Heart left ventricle (tissue), 16 donors: ENCODE measurements around the gene MAGI1. TPM values are rescaled to one million over a fixed set of nuclear protein-coding genes. Genes with fewer than 3 reads are reported as not detected.

Experiments
- ATAC-seq, 4 donors: fragments of 200-7000 bp; cut with Tn5 transposase; one replicate each; pipeline ENCODE4 v1.9.1; 2020 to 2022; ENCODE audit warnings: moderate library complexity in 4 of 4, mild to moderate bottlenecking in 3 of 4, moderate number of reproducible peaks in 1 of 4
- DNase-seq, 5 donors: peaks; one replicate each; pipeline ENCODE4 v3.0.0-alpha.2; 2020
- H3K27ac ChIP-seq, 12 donors: fragments of 200-600 bp; sonication (generic) in 4 of 12; one replicate each; pipeline versions ENCODE4 v1.5.0 to v1.8.0; 2016 to 2022; ENCODE audit warnings: mild to moderate bottlenecking in 2 of 12
- H3K27me3 ChIP-seq, 9 donors: fragments of 200-600 bp; sonication (generic) in 2 of 9; one replicate each; pipeline versions ENCODE4 v1.5.1 to v1.8.0; 2016 to 2022; ENCODE audit warnings: mild to moderate bottlenecking in 3 of 9
- H3K36me3 ChIP-seq, 9 donors: fragments of 200-600 bp; sonication (generic) in 2 of 9; one replicate each; pipeline versions ENCODE4 v1.5.0 to v1.8.0; 2018 to 2022; ENCODE audit warnings: mild to moderate bottlenecking in 2 of 9
- H3K4me1 ChIP-seq, 12 donors: fragments of 200-600 bp; sonication (generic) in 4 of 12; one replicate each; pipeline versions ENCODE4 v1.5.0 to v1.8.0; 2016 to 2022; ENCODE audit warnings: mild to moderate bottlenecking in 3 of 12
- H3K4me3 ChIP-seq, 12 donors: fragments of 200-600 bp; sonication (generic) in 4 of 12; one replicate each; pipeline versions ENCODE4 v1.5.0 to v1.8.0; 2017 to 2022; ENCODE audit warnings: mild to moderate bottlenecking in 9 of 12, moderate library complexity in 4 of 12
- H3K9me3 ChIP-seq, 12 donors: fragments of 200-600 bp; sonication (generic) in 4 of 12; one replicate each; pipeline versions ENCODE4 v1.5.0 to v1.8.0; 2016 to 2022; ENCODE audit warnings: mild to moderate bottlenecking in 1 of 12
- POLR2A ChIP-seq, 2 donors: fragments of 450-650 bp; IDR thresholded peaks; one replicate each; pipeline ENCODE4 v1.6.1; 2017; ENCODE audit warnings: antibody characterized with exemption in 2 of 2, mild to moderate bottlenecking in 2 of 2, moderate library complexity in 2 of 2
- WGBS, 4 donors: extraction: QIAGEN DNeasy Blood & Tissue Kit in 2 of 4; methylation state at CpG; one replicate each; pipeline versions ENCODE4 v1.1.5 to v1.1.7; 2013 to 2018; 5-methylcytosine and 5-hydroxymethylcytosine counted together
- intact Hi-C, 10 donors: fragments of 100-400 bp; cut with DNase I; formaldehyde crosslinking; loops; one replicate each; pipeline versions ENCODE4 v1.11.1 to v1.14.2; 2022
- polyA plus RNA-seq, 2 donors: library from polyadenylated mRNA; stranded (reverse); fragments of 200-250 nt; gene quantifications; one replicate each; pipeline ENCODE4 v1.2.3, GENCODE V29; 2013
- total RNA-seq, 9 donors: library from RNA; depleted of rRNA in 2 of 9; stranded (reverse); fragments of >200 nt in 2 of 9; fragmentation: NEBNext Ultra II Directional in 3 of 9; extraction: Animal tissue kit (Norgen Biotek cat#: 25700) in 3 of 9; gene quantifications; one replicate each; pipeline versions ENCODE4 v1.1.0 to v1.2.4, GENCODE V29; 2016 to 2023
- TF ChIP-seq, protein P1 (sequence below), 12 donors: fragments of 200-600 bp; sonication (generic) in 4 of 12; IDR thresholded peaks; one replicate each; pipeline versions ENCODE4 v1.5.0 to v1.8.0; 2018 to 2022; ENCODE audit warnings: antibody characterized with exemption in 12 of 12, mild to moderate bottlenecking in 5 of 12
- donor health status: ischemic (EF 13 %, LVEDD 7.1; RV severe dilation, severe dysfunction).
- donor health status: healthy with polysubstance abuse.
- donor health status: DM: no; HTN: yes; CAD: no.
- donor health status: DM: no; HTN: no; CAD: no.
- donor health status: ischemic (EF 25% LVEDD 6.9; RV normal size, moderate dysfunction).
- donor health status: ischemic (EF 25% LVEDD 5.7; RV mildly dilated, moderate dysfunction).
- donor health status: healthy.
- donor health status: DM: yes; HTN: yes; CAD: no.
- donor health status: ischemic (EF 35%, LVEDD 5.7; RV mildly dilated, moderate dysfunction).
- donor health status: nonischemic (EF 11% LVEDD 7.7; RV severe dilation, severe dysfunction).
- donor health status: DM: yes; HTN: yes; CAD: no.
- donor health status: PGD.
- donor health status: ischemic (EF 29% LVEDD 5.4; RV normal size, mild dysfunction).
- donor health status: nonischemic (EF 23%, LVEDD 6.1; RV moderate dilation, normal function).

The MAGI1 gene
- total and polyA plus RNA-seq, 11 donors: 18.5 to 52.1 (median 31.4) TPM

DNA sequence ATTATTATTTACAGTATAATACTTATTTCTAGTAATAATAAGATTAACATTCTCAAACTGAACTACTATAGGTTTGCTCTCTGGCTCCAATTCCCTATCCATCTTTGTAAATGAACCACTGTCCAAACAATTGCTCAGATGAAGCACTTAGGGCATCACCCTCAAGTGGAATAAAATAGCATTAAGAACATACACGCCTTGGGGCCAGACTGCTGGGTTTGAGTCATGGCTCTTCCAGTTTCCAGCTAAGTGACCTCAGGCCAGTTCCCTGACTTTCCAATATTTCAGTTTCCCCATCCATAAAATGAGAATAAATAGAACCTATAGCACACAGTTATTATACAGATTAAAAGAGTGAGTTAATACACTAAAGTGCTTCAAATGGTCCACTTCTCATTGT is 507.2 kb downstream of the MAGI1 start:
- WGBS, 4 donors: 72 to 89% (median 84%) methylated on average over 1 of the region's 1 CpG
- ATAC-seq (no peak), DNase-seq (no peak)
- Histone ChIP-seq H3K36me3 (no peaks in the 10 kb centered on the region), H3K4me1 (peaks cover 0 to 41% (median 19%) of the 10 kb centered on the region in 12 donors), H3K27ac (no peak overlapping the region), H3K9me3 (no peaks in the 10 kb centered on the region), H3K27me3 (no peaks in the 10 kb centered on the region), H3K4me3 (no peak overlapping the region)
- TF ChIP-seq, protein P1, sequence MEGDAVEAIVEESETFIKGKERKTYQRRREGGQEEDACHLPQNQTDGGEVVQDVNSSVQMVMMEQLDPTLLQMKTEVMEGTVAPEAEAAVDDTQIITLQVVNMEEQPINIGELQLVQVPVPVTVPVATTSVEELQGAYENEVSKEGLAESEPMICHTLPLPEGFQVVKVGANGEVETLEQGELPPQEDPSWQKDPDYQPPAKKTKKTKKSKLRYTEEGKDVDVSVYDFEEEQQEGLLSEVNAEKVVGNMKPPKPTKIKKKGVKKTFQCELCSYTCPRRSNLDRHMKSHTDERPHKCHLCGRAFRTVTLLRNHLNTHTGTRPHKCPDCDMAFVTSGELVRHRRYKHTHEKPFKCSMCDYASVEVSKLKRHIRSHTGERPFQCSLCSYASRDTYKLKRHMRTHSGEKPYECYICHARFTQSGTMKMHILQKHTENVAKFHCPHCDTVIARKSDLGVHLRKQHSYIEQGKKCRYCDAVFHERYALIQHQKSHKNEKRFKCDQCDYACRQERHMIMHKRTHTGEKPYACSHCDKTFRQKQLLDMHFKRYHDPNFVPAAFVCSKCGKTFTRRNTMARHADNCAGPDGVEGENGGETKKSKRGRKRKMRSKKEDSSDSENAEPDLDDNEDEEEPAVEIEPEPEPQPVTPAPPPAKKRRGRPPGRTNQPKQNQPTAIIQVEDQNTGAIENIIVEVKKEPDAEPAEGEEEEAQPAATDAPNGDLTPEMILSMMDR (IDR thresholded peaks at IDR 0.05): no peak
- TF ChIP-seq POLR2A (IDR thresholded peaks at IDR 0.05): no peak
- intact Hi-C loops: no loop called here

DNA sequence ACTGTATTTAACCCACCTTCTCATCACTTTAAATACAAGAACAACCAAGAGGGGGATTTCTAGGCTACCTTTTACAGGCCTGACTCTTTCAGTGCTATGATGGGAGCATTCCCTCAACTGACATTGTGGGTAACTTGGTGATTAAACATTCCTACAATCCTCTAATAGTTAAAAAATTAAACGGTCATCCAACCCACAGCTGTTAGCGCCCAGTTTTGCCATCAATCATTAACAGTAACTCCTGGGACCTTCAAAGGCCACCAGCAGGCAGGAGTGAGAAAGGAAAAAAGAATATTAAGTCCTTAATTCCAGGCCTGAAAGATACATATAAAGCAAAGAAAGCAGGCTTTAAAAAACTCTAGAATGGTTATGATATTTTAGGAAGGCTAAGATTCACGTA is 512.1 kb downstream of the MAGI1 start:
- no peak for TF ChIP-seq POLR2A (IDR thresholded peaks at IDR 0.05)
- TF ChIP-seq, protein P1 (IDR thresholded peaks at IDR 0.05): no peak
- no peak overlapping the region for H3K27ac ChIP-seq
- peaks cover 0 to 27% (median 11%) of the 10 kb centered on the region in 12 donors for H3K4me1 ChIP-seq
- no peak overlapping the region for H3K4me3 ChIP-seq
- H3K9me3 ChIP-seq: no peaks in the 10 kb centered on the region
- ATAC-seq (no peak), DNase-seq (no peak)
- 88 to 98% (median 92%) methylated on average over 3 of the region's 3 CpGs for WGBS, 4 donors
- intact Hi-C loops: no loop called here
- no peaks in the 10 kb centered on the region for H3K27me3 ChIP-seq
- no peaks in the 10 kb centered on the region for H3K36me3 ChIP-seq

DNA sequence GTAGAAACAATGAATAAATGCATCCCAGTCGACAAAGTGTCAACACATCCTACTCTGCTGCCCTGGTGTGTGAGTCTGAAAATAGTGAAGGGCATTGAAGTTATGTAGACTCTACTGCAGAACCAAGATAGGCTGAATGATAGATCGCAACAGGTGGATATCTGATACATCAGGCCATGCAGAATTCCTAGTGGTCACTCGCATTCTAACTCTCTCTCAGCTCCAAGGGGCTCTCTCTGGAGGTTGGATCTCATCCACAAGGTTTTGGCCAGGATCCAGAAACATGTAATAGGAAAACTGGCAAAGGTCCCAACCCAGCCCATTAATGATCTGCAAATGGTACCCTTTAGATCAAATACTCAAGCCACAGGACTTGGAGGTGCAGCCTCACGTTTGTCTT is 514.1 kb downstream of the MAGI1 start:
- 54 to 61% (median 58%) methylated on average over 4 of the region's 4 CpGs for WGBS, 4 donors
- DNase-seq (no peak), ATAC-seq (peak in 3 of 4 donors; percentile 18 to 35 (median 22))
- intact Hi-C loops: no loop called here
- Histone ChIP-seq H3K9me3 (no peaks in the 10 kb centered on the region), H3K36me3 (no peaks in the 10 kb centered on the region), H3K4me1 (peaks cover 0 to 34% (median 10%) of the 10 kb centered on the region in 12 donors), H3K27ac (no peak overlapping the region), H3K27me3 (no peaks in the 10 kb centered on the region), H3K4me3 (no peak overlapping the region)
- TF ChIP-seq, protein P1 (IDR thresholded peaks at IDR 0.05): no peak
- TF ChIP-seq POLR2A (IDR thresholded peaks at IDR 0.05): no peak

GRCh38 chr3:65523878-65524277 is 514.8 kb downstream of the MAGI1 start:
- intact Hi-C loops: no loop called here
- Histone ChIP-seq H3K4me1 (peaks cover 0 to 34% (median 10%) of the 10 kb centered on the region in 12 donors), H3K27ac (no peak overlapping the region), H3K4me3 (no peak overlapping the region), H3K27me3 (no peaks in the 10 kb centered on the region), H3K36me3 (no peaks in the 10 kb centered on the region), H3K9me3 (no peaks in the 10 kb centered on the region)
- TF ChIP-seq, protein P1 (IDR thresholded peaks at IDR 0.05): no peak
- TF ChIP-seq POLR2A (IDR thresholded peaks at IDR 0.05): no peak
- DNase-seq: no peak
- no peak for ATAC-seq
- 72 to 78% (median 76%) methylated on average over 4 of the region's 4 CpGs for WGBS, 4 donors
